HEK293 (cell line): ENCODE data around the gene TNFAIP3.
A peak's percentile ranks its signal among the peaks of the same experiment; 100 is the strongest.

Source experiments
- CTCF ChIA-PET: fragments of 350-600 bp; formaldehyde crosslinking; extraction: SDS; loops from one replicate; lab custom pipeline; 2021; ENCODE audit warnings: antibody characterized with exemption; lab: Yijun Ruan, JAX
- POLR2A ChIA-PET: fragments of 300-600 bp; formaldehyde crosslinking; extraction: SDS; loops from one replicate; lab custom pipeline; 2020; ENCODE audit warnings: antibody characterized with exemption, inconsistent platforms; lab: Yijun Ruan, JAX
- H3K27ac ChIP-seq: fragments of 200-500 bp; sonication (Bioruptor generic); 2 replicates; pipeline ENCODE4 v1.5.1; 2014; ENCODE audit warnings: low read depth, low read length, control low read depth, inconsistent platforms; ENCODE audit errors: extremely low read depth
- H3K36me3 ChIP-seq, 2 experiments: fragments of 200-500 bp in 1 of 2; sonication (Bioruptor generic) in 1 of 2; 1 replicate in 1 of 2; 2 replicates in 1 of 2; pipeline ENCODE4 v1.5.1; 2014 to 2017; ENCODE audit warnings: inconsistent platforms in 2 of 2, low read length in 2 of 2; ENCODE audit not compliant: control insufficient read depth in 2 of 2, insufficient read depth in 1 of 2
- H3K4me1 ChIP-seq: fragments of 200-500 bp; sonication (Bioruptor generic); 2 replicates; pipeline ENCODE4 v1.5.1; 2014; ENCODE audit warnings: mild to moderate bottlenecking, low read length, inconsistent platforms; ENCODE audit not compliant: control insufficient read depth, insufficient read depth
- H3K4me3 ChIP-seq: 2 replicates; pipeline ENCODE4 v1.5.1; 2011; ENCODE audit warnings: low read depth, mild to moderate bottlenecking, control low read depth, low read length, moderate library complexity
- H3K9me3 ChIP-seq: fragments of 200-500 bp; sonication (Bioruptor generic); 2 replicates; pipeline ENCODE4 v1.5.1; 2014; ENCODE audit warnings: low read depth, low read length, inconsistent platforms; ENCODE audit not compliant: control insufficient read depth, insufficient read depth
- EGR2 ChIP-seq: fragments of 450-650 bp; formaldehyde crosslinking; IDR thresholded peaks from 2 replicates; pipeline ENCODE4 v1.5.1; 2016; ENCODE audit warnings: low read depth, missing biosample characterization, missing genetic modification characterization
- KLF9 ChIP-seq: fragments of 450-650 bp; formaldehyde crosslinking; IDR thresholded peaks from 2 replicates; pipeline ENCODE4 v1.5.1; 2016; ENCODE audit warnings: missing biosample characterization, missing genetic modification characterization, low read depth
- PRDM2 ChIP-seq: fragments of 450-650 bp; formaldehyde crosslinking; IDR thresholded peaks from 2 replicates; pipeline ENCODE4 v1.5.1; 2016; ENCODE audit warnings: missing biosample characterization, missing genetic modification characterization, borderline replicate concordance
- PRDM4 ChIP-seq: fragments of 450-650 bp; formaldehyde crosslinking; IDR thresholded peaks from 2 replicates; pipeline ENCODE4 v1.5.1; 2017; ENCODE audit warnings: missing biosample characterization, missing genetic modification characterization
- PRDM6 ChIP-seq: fragments of 450-650 bp; formaldehyde crosslinking; IDR thresholded peaks from 2 replicates; pipeline ENCODE4 v1.5.1; 2017; ENCODE audit warnings: missing biosample characterization, missing genetic modification characterization
- ZNF10 ChIP-seq: fragments of 450-650 bp; formaldehyde crosslinking; IDR thresholded peaks from 2 replicates; pipeline ENCODE4 v1.5.1; 2017; ENCODE audit warnings: missing biosample characterization, missing genetic modification characterization
- ZNF221 ChIP-seq: fragments of 450-650 bp; formaldehyde crosslinking; IDR thresholded peaks from 2 replicates; pipeline ENCODE4 v1.5.1; 2017; ENCODE audit warnings: missing biosample characterization, missing genetic modification characterization, borderline replicate concordance
- ZNF239 ChIP-seq: fragments of 450-650 bp; formaldehyde crosslinking; IDR thresholded peaks from 2 replicates; pipeline ENCODE4 v1.5.1; 2016; ENCODE audit warnings: missing biosample characterization, missing genetic modification characterization
- ZNF571 ChIP-seq: fragments of 450-650 bp; formaldehyde crosslinking; IDR thresholded peaks from 2 replicates; pipeline ENCODE4 v1.5.0; 2017; ENCODE audit warnings: missing biosample characterization, missing genetic modification characterization
- ZNF664 ChIP-seq: fragments of 450-650 bp; formaldehyde crosslinking; IDR thresholded peaks from 2 replicates; pipeline ENCODE4 v1.5.1; 2016; ENCODE audit warnings: missing biosample characterization, missing genetic modification characterization
- ZSCAN30 ChIP-seq: fragments of 450-650 bp; IDR thresholded peaks from 2 replicates; pipeline ENCODE4 v1.5.1; 2018; ENCODE audit warnings: missing biosample characterization, mild to moderate bottlenecking, missing genetic modification characterization, moderate library complexity
- ZSCAN4 ChIP-seq: fragments of 450-650 bp; formaldehyde crosslinking; IDR thresholded peaks from 2 replicates; pipeline ENCODE4 v1.5.1; 2017; ENCODE audit warnings: missing biosample characterization, missing genetic modification characterization

TNFAIP3 gene

GRCh38 chr6:137819740-137820139 lies 47.3 kb upstream of the TNFAIP3 start:
- Histone ChIP-seq H3K4me1 (no peaks in the 10 kb centered on the region; the same call in 1 of the 2 replicates), H3K36me3 (no peaks in the 10 kb centered on the region), H3K27ac (no peak overlapping the region), H3K4me3 (no peak overlapping the region), H3K9me3 (no peaks in the 10 kb centered on the region)
- TF ChIP-seq PRDM4 (tag by site-specific recombination) (no peak), ZSCAN4 (no peak), EGR2 (tag by site-specific recombination) (no peak), ZNF10 (tag by site-specific recombination) (no peak), PRDM2 (no peak), ZNF239 (no peak), ZSCAN30 (tag by site-specific recombination) (no peak), ZNF571 (tag by site-specific recombination) (no peak), KLF9 (no peak)
- ChIA-PET POLR2A (no interaction called here), CTCF (interaction anchor here (0.6 to 0.7 kb wide), 2 partner anchors 162 to 188 kb away, joined by 3 read pairs; no protein-coding TSS in a partner anchor)

- Histone ChIP-seq H3K4me3 (no peak overlapping the region), H3K36me3 (no peaks in the 10 kb centered on the region), H3K27ac (no peak overlapping the region), H3K4me1 (no peaks in the 10 kb centered on the region; the same call in 1 of the 2 replicates), H3K9me3 (no peaks in the 10 kb centered on the region)
- POLR2A ChIA-PET: no interaction called here
- CTCF ChIA-PET: interaction anchor here (0.5 to 0.7 kb wide), 3 partner anchors 20 to 286 kb away, joined by 3 to 4 read pairs (median 3); no protein-coding TSS in a partner anchor
- no peak for TF ChIP-seq ZNF221 (tag by site-specific recombination)
- TF ChIP-seq ZNF664 (tag by site-specific recombination): 0 out of 2 replicates have a peak, but pooled peaks have one; percentile 43
- no peak for TF ChIP-seq PRDM6 (tag by site-specific recombination)
Observed at GRCh38 chr6:137820425-137820824, 46.6 kb upstream of the TNFAIP3 start.
